MM.1S (cell line): ENCODE measurements around the gene SNTB2.

Experiments
- DNase-seq: peaks from one replicate; pipeline ENCODE4 v3.0.0-alpha.2; 2015
- H2AFZ ChIP-seq: fragments of 300-600 bp; sonication (generic); 2 replicates; pipeline ENCODE4 v1.6.0; 2016; ENCODE audit warnings: antibody characterized with exemption, low read length
- H3F3A ChIP-seq: fragments of 300-600 bp; sonication (generic); 2 replicates; pipeline ENCODE4 v1.6.1; 2016; ENCODE audit warnings: mild to moderate bottlenecking, antibody characterized with exemption, low read length, moderate library complexity, mixed read lengths; ENCODE audit not compliant: insufficient read depth
- H3K27ac ChIP-seq: fragments of 300-600 bp; sonication (generic); 2 replicates; pipeline ENCODE4 v1.5.1; 2016; ENCODE audit warnings: mild to moderate bottlenecking, low read length
- H3K27me3 ChIP-seq: fragments of 300-600 bp; sonication (generic); replicated peaks from 2 replicates; pipeline ENCODE4 v1.6.0; 2016; ENCODE audit warnings: low read length; ENCODE audit not compliant: insufficient read depth
- H3K36me3 ChIP-seq: fragments of 300-600 bp; sonication (generic); replicated peaks from 2 replicates; pipeline ENCODE4 v1.6.1; 2016; ENCODE audit warnings: mild to moderate bottlenecking, low read length, mixed read lengths; ENCODE audit not compliant: insufficient read depth
- H3K4me1 ChIP-seq: fragments of 300-600 bp; sonication (generic); 2 replicates; pipeline ENCODE4 v1.6.1; 2016; ENCODE audit warnings: low read length, mixed read lengths
- H3K4me2 ChIP-seq: fragments of 300-600 bp; sonication (generic); 2 replicates; pipeline ENCODE4 v1.6.0; 2016; ENCODE audit warnings: low read depth, low read length
- H3K4me3 ChIP-seq: fragments of 300-600 bp; sonication (generic); 2 replicates; pipeline ENCODE4 v1.5.1; 2016; ENCODE audit warnings: low read length, mixed read lengths
- H3K79me2 ChIP-seq: fragments of 300-600 bp; sonication (generic); 2 replicates; pipeline ENCODE4 v1.6.1; 2016; ENCODE audit warnings: mixed run types, low read length, mixed read lengths
- H3K9ac ChIP-seq: fragments of 300-600 bp; sonication (generic); 2 replicates; pipeline ENCODE4 v1.6.1; 2016; ENCODE audit warnings: low read length, mixed read lengths
- H3K9me2 ChIP-seq: fragments of 300-600 bp; sonication (generic); replicated peaks from 2 replicates; pipeline ENCODE4 v1.6.1; 2016; ENCODE audit warnings: mild to moderate bottlenecking, low read length, mixed read lengths; ENCODE audit not compliant: insufficient read depth
- H3K9me3 ChIP-seq: fragments of 300-600 bp; sonication (generic); replicated peaks from 2 replicates; pipeline ENCODE4 v1.6.1; 2016; ENCODE audit warnings: mild to moderate bottlenecking, low read length, mixed read lengths; ENCODE audit not compliant: insufficient read depth
- H4K20me1 ChIP-seq: fragments of 300-600 bp; sonication (generic); 2 replicates; pipeline ENCODE4 v1.6.1; 2016; ENCODE audit warnings: mild to moderate bottlenecking, low read length, moderate library complexity, mixed read lengths; ENCODE audit not compliant: insufficient read depth
- CTCF ChIP-seq: fragments of 300-600 bp; sonication (generic); IDR thresholded peaks from 2 replicates; pipeline ENCODE4 v1.5.1; 2016; ENCODE audit warnings: antibody characterized with exemption, low read length, mixed read lengths
- EZH2 ChIP-seq: fragments of 300-600 bp; sonication (generic); optimal IDR thresholded peaks from 2 replicates; pipeline ENCODE3; 2017; ENCODE audit warnings: low read depth, mild to moderate bottlenecking, antibody characterized with exemption, low read length, mixed read lengths
- EZH2phosphoT487 ChIP-seq: fragments of 300-600 bp; sonication (generic); IDR thresholded peaks from 2 replicates; pipeline ENCODE4 v1.6.1; 2018; ENCODE audit warnings: antibody characterized with exemption, low read length

The SNTB2 gene

GRCh38 chr16:69301187-69301586 is 114.2 kb downstream of the SNTB2 start:
- Histone ChIP-seq H2AFZ (no peak overlapping the region), H3K9me2 (no peaks in the 10 kb centered on the region), H4K20me1 (no peaks in the 10 kb centered on the region), H3K4me1 (peaks cover 6% of the 10 kb centered on the region; the same call in 1 of the 2 replicates), H3K4me2 (no peak overlapping the region), H3F3A (no peaks in the 10 kb centered on the region), H3K4me3 (no peak overlapping the region), H3K79me2 (no peaks in the 10 kb centered on the region), H3K27ac (no peak overlapping the region), H3K36me3 (no peaks in the 10 kb centered on the region), H3K27me3 (no peaks in the 10 kb centered on the region), H3K9me3 (no peaks in the 10 kb centered on the region), H3K9ac (no peak overlapping the region)
- no peak for TF ChIP-seq EZH2
- TF ChIP-seq CTCF = no peak
- no peak for TF ChIP-seq EZH2phosphoT487
- no peak for DNase-seq

DNA sequence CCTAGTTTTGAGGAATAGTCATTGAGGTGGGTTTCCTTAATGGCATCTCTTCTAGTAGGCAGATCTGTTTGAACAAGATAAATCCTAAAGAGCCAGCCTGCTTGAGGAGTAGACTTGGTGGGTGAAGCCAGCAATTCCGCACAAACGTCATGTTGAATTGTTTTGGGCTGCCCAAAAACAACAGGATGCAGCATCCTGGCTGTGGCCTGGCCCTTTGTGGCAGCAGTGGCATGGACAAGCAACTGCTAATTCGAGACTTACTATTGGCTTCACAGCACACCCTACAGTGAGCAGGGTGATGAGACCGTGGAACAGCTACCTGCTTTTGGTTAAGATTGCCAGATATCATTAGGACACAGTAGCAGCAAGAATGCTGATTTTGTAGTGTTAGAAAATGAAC is 114.9 kb downstream of the SNTB2 start:
- Histone ChIP-seq H3K79me2 (no peaks in the 10 kb centered on the region), H3K4me1 (peaks cover 6% of the 10 kb centered on the region; the same call in 1 of the 2 replicates), H4K20me1 (no peaks in the 10 kb centered on the region), H3K9ac (no peak overlapping the region), H3K4me2 (no peak overlapping the region), H3K4me3 (no peak overlapping the region), H3K9me2 (no peaks in the 10 kb centered on the region), H3K27me3 (no peaks in the 10 kb centered on the region), H2AFZ (no peak overlapping the region), H3F3A (no peaks in the 10 kb centered on the region), H3K9me3 (no peaks in the 10 kb centered on the region), H3K36me3 (no peaks in the 10 kb centered on the region), H3K27ac (no peak overlapping the region)
- TF ChIP-seq EZH2phosphoT487 (no peak), CTCF (no peak), EZH2 (no peak)
- DNase-seq = no peak

DNA sequence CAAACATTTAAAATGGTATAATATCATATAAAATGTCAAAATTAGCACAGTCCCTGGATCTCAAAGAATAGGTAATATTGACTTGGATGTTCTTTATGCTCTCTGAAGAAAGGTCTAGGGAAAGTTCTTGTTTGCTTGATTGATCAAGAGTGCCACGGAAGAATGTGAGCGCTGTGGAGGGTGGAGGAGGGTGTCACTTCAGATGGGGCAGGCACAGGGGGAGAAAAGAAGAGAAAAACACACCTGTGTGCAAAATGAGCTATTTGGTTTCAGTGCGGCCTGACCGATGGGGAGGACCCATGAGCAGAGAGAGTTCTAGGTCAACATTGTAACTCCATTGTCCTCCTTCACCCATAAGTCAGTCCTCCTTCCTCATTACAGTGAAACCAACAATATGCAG is 115.3 kb downstream of the SNTB2 start:
- H3K4me3 ChIP-seq = no peak overlapping the region
- H3K27me3 ChIP-seq = no peaks in the 10 kb centered on the region
- no peak overlapping the region for H3K9ac ChIP-seq
- H4K20me1 ChIP-seq = no peaks in the 10 kb centered on the region
- H2AFZ ChIP-seq = no peak overlapping the region
- TF ChIP-seq EZH2phosphoT487 = no peak
- TF ChIP-seq EZH2 = no peak
- no peak for TF ChIP-seq CTCF
- peaks cover 6% of the 10 kb centered on the region; the same call in 1 of the 2 replicates for H3K4me1 ChIP-seq
- no peaks in the 10 kb centered on the region for H3K9me2 ChIP-seq
- H3K4me2 ChIP-seq = no peak overlapping the region
- no peaks in the 10 kb centered on the region for H3K79me2 ChIP-seq
- no peaks in the 10 kb centered on the region for H3F3A ChIP-seq
- no peak for DNase-seq
- no peak overlapping the region for H3K27ac ChIP-seq
- H3K9me3 ChIP-seq = no peaks in the 10 kb centered on the region
- no peaks in the 10 kb centered on the region for H3K36me3 ChIP-seq
